Stimulated activated naive B cell treated with anti-CD40 and anti-IgM and Interleukin-4, amounts not matched to agents 10 μg/mL and 1 μg/mL and 100 μg/mL, for 72 hours (primary cell): ENCODE results near the gene AP3S2.
"Not testable (repeated sequence)": the region's sequence is repeated elsewhere in the genome, so short reads cannot be mapped to it uniquely, and the experiment has no call there.

Source experiments
- ATAC-seq, 2 donors: fragments of 150-1000 bp; cut with Tn5 transposase; replicated peaks; 2 replicates each; pipeline ENCODE4 v1.10.0; 2021; ENCODE audit warnings: moderate library complexity in 1 of 2
- DNase-seq: peaks from one replicate; pipeline ENCODE4 v3.0.0; 2021
- H3K27ac Mint-ChIP-seq: one replicate; pipeline ENCODE4 v1.8.0; 2022; ENCODE audit warnings: mild to moderate bottlenecking, mixed read lengths
- H3K27me3 Mint-ChIP-seq, 2 donors: one replicate each; pipeline ENCODE4 v1.8.0; 2022; ENCODE audit warnings: mixed read lengths in 2 of 2
- H3K36me3 Mint-ChIP-seq, 2 donors: one replicate each; pipeline ENCODE4 v1.8.0; 2022; ENCODE audit warnings: mixed read lengths in 2 of 2, mild to moderate bottlenecking in 1 of 2
- H3K4me1 Mint-ChIP-seq, 2 donors: one replicate each; pipeline ENCODE4 v1.8.0; 2022; ENCODE audit warnings: mixed read lengths in 2 of 2, mild to moderate bottlenecking in 1 of 2
- H3K4me3 Mint-ChIP-seq, 2 donors: one replicate each; pipeline ENCODE4 v1.8.0; 2022; ENCODE audit warnings: mild to moderate bottlenecking in 2 of 2, mixed read lengths in 2 of 2, moderate library complexity in 1 of 2
- H3K9me3 Mint-ChIP-seq, 2 donors: one replicate each; pipeline ENCODE4 v1.8.0; 2022; ENCODE audit warnings: mixed read lengths in 2 of 2, mild to moderate bottlenecking in 1 of 2

AP3S2 gene

GRCh38 chr15:89869490-89869889, 24.3 kb downstream of the AP3S2 start:
- not testable (repeated sequence) for H3K27me3 Mint-ChIP-seq, ATAC-seq, H3K9me3 Mint-ChIP-seq, H3K4me1 Mint-ChIP-seq, H3K4me3 Mint-ChIP-seq, DNase-seq, H3K27ac Mint-ChIP-seq
- peaks cover 12 to 20% of the 10 kb centered on the region in 2 donors for H3K36me3 Mint-ChIP-seq

DNA sequence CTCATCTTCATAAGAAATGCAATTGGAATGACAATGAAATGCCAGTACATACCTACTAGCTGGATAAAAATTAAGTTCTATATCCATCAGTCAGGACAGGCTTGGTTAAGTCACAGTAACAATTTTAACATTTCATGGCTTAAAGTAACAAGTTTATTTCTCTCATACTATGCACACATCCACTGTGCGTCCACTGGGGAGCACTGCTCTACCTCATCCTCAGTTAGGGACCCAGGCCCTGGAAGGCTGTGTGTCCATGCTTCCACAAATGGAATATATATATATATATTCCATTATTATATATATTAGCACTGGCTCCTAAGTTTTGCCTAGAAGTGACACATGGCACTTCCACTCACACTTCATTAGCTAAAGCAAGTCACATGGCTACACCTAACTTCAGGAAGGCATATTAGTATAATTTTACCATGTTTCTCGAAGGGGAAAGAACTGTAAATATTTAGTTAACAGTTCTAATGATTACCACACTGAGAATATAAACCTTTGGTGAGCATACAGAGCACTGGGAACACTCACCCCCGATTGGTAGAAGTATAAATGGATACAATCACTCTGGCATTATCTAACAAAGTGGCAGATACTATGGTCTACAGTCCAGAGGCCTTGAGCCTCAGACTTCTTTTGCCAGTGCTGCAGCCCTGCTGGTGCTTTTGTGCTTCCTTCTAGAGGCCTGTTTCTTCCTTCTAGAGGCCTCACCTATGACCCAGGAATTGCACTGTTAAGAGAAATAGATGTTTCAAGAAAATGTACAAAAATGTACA, 28.6 kb downstream of the AP3S2 start:
- no peaks in the 10 kb centered on the region for H3K9me3 Mint-ChIP-seq
- H3K27me3 Mint-ChIP-seq, result no peaks in the 10 kb centered on the region
- peaks cover 0 to 5% of the 10 kb centered on the region in 2 donors for H3K4me1 Mint-ChIP-seq
- no peak overlapping the region for H3K4me3 Mint-ChIP-seq
- no peak for ATAC-seq
- DNase-seq, result no peak
- peaks cover 10 to 14% of the 10 kb centered on the region in 2 donors for H3K36me3 Mint-ChIP-seq
- H3K27ac Mint-ChIP-seq, result no peak overlapping the region

DNA sequence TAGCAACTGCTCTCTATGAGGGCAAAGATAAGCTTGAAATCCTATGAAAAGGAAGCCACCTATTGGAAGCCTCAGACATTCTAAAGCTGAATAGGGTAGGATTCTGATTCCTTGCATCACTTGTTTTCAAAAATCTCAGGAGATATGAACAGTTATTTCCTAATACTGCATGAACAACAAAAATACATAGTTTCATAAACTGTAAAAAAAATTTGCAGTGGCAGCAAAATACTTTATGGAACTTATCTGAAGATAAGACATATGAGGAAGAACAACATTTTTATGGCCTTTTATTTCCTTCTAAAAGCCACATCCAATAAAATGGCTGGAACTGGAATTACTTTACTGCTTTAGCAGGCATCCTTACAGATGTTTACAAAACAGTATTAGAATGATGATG, 29.9 kb downstream of the AP3S2 start:
- ATAC-seq, result no peak
- Mint-ChIP-seq H3K9me3 (no peaks in the 10 kb centered on the region), H3K4me1 (peaks cover 0 to 5% of the 10 kb centered on the region in 2 donors), H3K27me3 (no peaks in the 10 kb centered on the region), H3K36me3 (peaks cover 10 to 15% of the 10 kb centered on the region in 2 donors), H3K4me3 (no peak overlapping the region), H3K27ac (no peak overlapping the region)
- no peak for DNase-seq

- Mint-ChIP-seq H3K27me3 (no peaks in the 10 kb centered on the region), H3K9me3 (no peaks in the 10 kb centered on the region), H3K36me3 (peaks cover 17 to 32% of the 10 kb centered on the region in 2 donors), H3K4me1 (peaks cover 5% of the 10 kb centered on the region in 2 donors), H3K27ac (no peak overlapping the region), H3K4me3 (no peak overlapping the region)
- ATAC-seq, result no peak
- DNase-seq, result no peak
These were observed 32.9 kb downstream of the AP3S2 start for GRCh38 chr15:89860891-89861290.

- Mint-ChIP-seq H3K36me3 (peaks cover 12 to 28% of the 10 kb centered on the region in 2 donors), H3K9me3 (no peaks in the 10 kb centered on the region), H3K27me3 (no peaks in the 10 kb centered on the region), H3K27ac (no peak overlapping the region), H3K4me3 (no peak overlapping the region), H3K4me1 (peaks cover 5 to 6% of the 10 kb centered on the region in 2 donors)
- peak in 1 of 2 donors; percentile 38 for ATAC-seq
- no peak for DNase-seq
These were observed 33.4 kb downstream of the AP3S2 start for GRCh38 chr15:89860431-89860830.

GRCh38 chr15:89858661-89859458, 34.9 kb downstream of the AP3S2 start:
- no peaks in the 10 kb centered on the region for H3K9me3 Mint-ChIP-seq
- H3K27ac Mint-ChIP-seq, result no peak overlapping the region
- no peak overlapping the region for H3K4me3 Mint-ChIP-seq
- peaks cover 5 to 6% of the 10 kb centered on the region in 2 donors for H3K4me1 Mint-ChIP-seq
- no peak for ATAC-seq
- H3K36me3 Mint-ChIP-seq, result peaks cover 10 to 28% of the 10 kb centered on the region in 2 donors
- DNase-seq, result no peak
- no peaks in the 10 kb centered on the region for H3K27me3 Mint-ChIP-seq

DNA sequence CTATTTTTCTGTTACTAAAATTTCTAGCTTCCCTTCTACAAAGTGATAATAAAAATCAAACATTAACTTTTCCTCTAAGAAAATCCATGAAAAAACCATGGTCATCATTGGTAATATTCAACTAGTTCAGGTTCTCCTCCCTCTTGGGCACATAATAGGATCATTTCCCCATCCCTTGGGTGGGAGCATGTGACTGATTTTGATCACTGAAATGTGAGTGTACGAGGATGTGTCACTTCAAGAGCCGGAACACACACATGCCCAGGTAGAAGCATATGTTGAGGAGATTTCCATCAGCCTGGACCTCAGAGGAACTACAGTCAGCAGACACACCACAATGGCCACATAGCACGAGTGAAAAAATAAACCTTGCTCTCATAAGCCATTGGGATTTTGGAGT, 36.1 kb downstream of the AP3S2 start:
- ATAC-seq (no peak), DNase-seq (no peak)
- H3K27me3 Mint-ChIP-seq, result no peaks in the 10 kb centered on the region
- no peak overlapping the region for H3K27ac Mint-ChIP-seq
- H3K9me3 Mint-ChIP-seq, result no peaks in the 10 kb centered on the region
- no peak overlapping the region for H3K4me3 Mint-ChIP-seq
- peaks cover 15 to 33% of the 10 kb centered on the region in 2 donors for H3K36me3 Mint-ChIP-seq
- H3K4me1 Mint-ChIP-seq, result peaks cover 8 to 10% of the 10 kb centered on the region in 2 donors

GRCh38 chr15:89855948-89856347, 37.8 kb downstream of the AP3S2 start:
- DNase-seq, result no peak
- Mint-ChIP-seq H3K27me3 (no peaks in the 10 kb centered on the region), H3K36me3 (peaks cover 23 to 43% of the 10 kb centered on the region in 2 donors), H3K27ac (no peak overlapping the region), H3K9me3 (no peaks in the 10 kb centered on the region), H3K4me1 (peaks cover 22 to 27% of the 10 kb centered on the region in 2 donors), H3K4me3 (no peak overlapping the region)
- no peak for ATAC-seq

GRCh38 chr15:89854863-89855262, 38.9 kb downstream of the AP3S2 start:
- H3K4me3 Mint-ChIP-seq, H3K27ac Mint-ChIP-seq, H3K9me3 Mint-ChIP-seq, ATAC-seq, DNase-seq, H3K27me3 Mint-ChIP-seq: not testable (repeated sequence)
- peaks cover 22 to 38% of the 10 kb centered on the region in 2 donors for H3K4me1 Mint-ChIP-seq
- H3K36me3 Mint-ChIP-seq, result peaks cover 29 to 44% of the 10 kb centered on the region in 2 donors

GRCh38 chr15:89852342-89852995, 41.3 kb downstream of the AP3S2 start:
- Mint-ChIP-seq H3K27ac (no peak overlapping the region), H3K4me1 (peaks cover 31 to 52% of the 10 kb centered on the region in 2 donors), H3K36me3 (peaks cover 27 to 38% of the 10 kb centered on the region in 2 donors), H3K4me3 (no peak overlapping the region), H3K27me3 (no peaks in the 10 kb centered on the region), H3K9me3 (no peaks in the 10 kb centered on the region)
- ATAC-seq, result no peak
- no peak for DNase-seq

- H3K27ac Mint-ChIP-seq, result peak overlapping the region; percentile 95
- H3K27me3 Mint-ChIP-seq, result no peaks in the 10 kb centered on the region
- H3K36me3 Mint-ChIP-seq, result peaks cover 24 to 38% of the 10 kb centered on the region in 2 donors
- DNase-seq (no peak), ATAC-seq (peak; percentile 85 to 86)
- peak overlapping the region; percentile 21 to 70 for H3K4me3 Mint-ChIP-seq
- H3K4me1 Mint-ChIP-seq, result peaks cover 31 to 52% of the 10 kb centered on the region in 2 donors
- H3K9me3 Mint-ChIP-seq, result no peaks in the 10 kb centered on the region
These were observed 42.0 kb downstream of the AP3S2 start for GRCh38 chr15:89851673-89852341.

DNA sequence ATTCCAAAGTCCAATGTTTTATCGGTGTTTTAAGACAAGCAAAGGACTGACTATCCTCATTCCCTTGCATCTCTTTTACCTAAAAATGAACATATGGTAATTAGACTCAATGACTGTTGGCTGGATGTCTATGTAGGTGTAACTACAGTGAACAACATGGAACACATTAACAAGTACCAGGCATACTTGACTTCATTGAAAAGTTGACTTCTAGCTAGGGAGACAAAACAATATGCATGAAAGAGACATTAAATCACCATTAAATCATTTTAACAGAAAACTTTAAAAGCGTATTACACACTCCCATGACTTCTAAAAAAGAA, 44.9 kb downstream of the AP3S2 start:
- no peaks in the 10 kb centered on the region for H3K9me3 Mint-ChIP-seq
- ATAC-seq, result peak; percentile 1 to 2
- DNase-seq, result no peak
- peak overlapping the region; percentile 1 to 62 for H3K4me3 Mint-ChIP-seq
- no peaks in the 10 kb centered on the region for H3K27me3 Mint-ChIP-seq
- H3K36me3 Mint-ChIP-seq, result peaks cover 30 to 43% of the 10 kb centered on the region in 2 donors
- H3K4me1 Mint-ChIP-seq, result peaks cover 33 to 57% of the 10 kb centered on the region in 2 donors
- peak overlapping the region; percentile 65 for H3K27ac Mint-ChIP-seq

DNA sequence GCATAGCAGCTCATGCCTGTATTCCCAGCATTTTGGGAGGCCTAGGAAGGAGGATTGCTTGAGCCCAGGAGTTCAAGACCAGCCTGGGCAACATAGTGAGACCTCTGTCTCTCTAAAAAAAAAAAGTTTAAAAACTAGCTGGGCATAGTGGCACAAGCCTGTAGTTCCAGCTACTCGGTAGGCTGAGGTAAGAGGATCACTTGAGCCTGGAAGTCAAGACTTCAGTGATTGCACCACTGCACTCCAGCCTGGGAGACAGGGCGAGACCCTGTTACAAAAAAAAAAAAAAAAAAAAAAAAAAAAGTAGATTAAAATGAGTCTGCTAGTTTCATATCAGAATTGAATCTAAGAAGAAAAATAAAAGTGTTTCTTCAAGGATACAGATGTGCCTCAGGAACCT, 46.7 kb downstream of the AP3S2 start:
- H3K4me3 Mint-ChIP-seq, result no peak overlapping the region
- no peak overlapping the region for H3K27ac Mint-ChIP-seq
- H3K4me1 Mint-ChIP-seq, result peaks cover 27 to 48% of the 10 kb centered on the region in 2 donors
- no peaks in the 10 kb centered on the region for H3K27me3 Mint-ChIP-seq
- H3K9me3 Mint-ChIP-seq, result no peaks in the 10 kb centered on the region
- H3K36me3 Mint-ChIP-seq, result peaks cover 25 to 38% of the 10 kb centered on the region in 2 donors
- DNase-seq (no peak), ATAC-seq (no peak)

- no peaks in the 10 kb centered on the region for H3K9me3 Mint-ChIP-seq
- no peak overlapping the region for H3K4me3 Mint-ChIP-seq
- peaks cover 24 to 45% of the 10 kb centered on the region in 2 donors for H3K36me3 Mint-ChIP-seq
- peaks cover 22 to 36% of the 10 kb centered on the region in 2 donors for H3K4me1 Mint-ChIP-seq
- no peak for DNase-seq
- no peak for ATAC-seq
- H3K27ac Mint-ChIP-seq, result no peak overlapping the region
- no peaks in the 10 kb centered on the region for H3K27me3 Mint-ChIP-seq
These were observed 48.4 kb downstream of the AP3S2 start for GRCh38 chr15:89845305-89845893.
